Loucy (cell line): Measurements from ENCODE around the gene ARHGAP10.

ENCODE experiments used
- H2AFZ ChIP-seq: fragments of 200-600 bp; sonication (generic); 2 replicates; pipeline ENCODE4 v1.6.0; 2016; ENCODE audit warnings: antibody characterized with exemption, mild to moderate bottlenecking, low read length, moderate library complexity
- H3F3A ChIP-seq: fragments of 200-600 bp; 2 replicates; pipeline ENCODE4 v1.6.0; 2016; ENCODE audit warnings: antibody characterized with exemption, low read depth, mild to moderate bottlenecking
- H3K27me3 ChIP-seq: fragments of 200-600 bp; sonication (generic); 2 replicates; pipeline ENCODE4 v1.6.1; 2014; ENCODE audit warnings: low read length, mild to moderate bottlenecking; ENCODE audit not compliant: insufficient read depth, poor library complexity, severe bottlenecking
- H3K36me3 ChIP-seq: fragments of 200-600 bp; sonication (generic); 2 replicates; pipeline ENCODE4 v1.6.1; 2016; ENCODE audit warnings: low read length; ENCODE audit not compliant: insufficient read depth
- H3K4me1 ChIP-seq: fragments of 200-600 bp; sonication (generic); 2 replicates; pipeline ENCODE4 v1.5.1; 2014; ENCODE audit warnings: low read length, mild to moderate bottlenecking; ENCODE audit not compliant: insufficient read depth, poor library complexity, severe bottlenecking
- H3K4me2 ChIP-seq: fragments of 200-600 bp; sonication (generic); 2 replicates; pipeline ENCODE4 v1.6.0; 2014; ENCODE audit warnings: antibody characterized with exemption, low read length, low read depth, mild to moderate bottlenecking; ENCODE audit not compliant: poor library complexity, severe bottlenecking
- H3K4me3 ChIP-seq: fragments of 200-600 bp; sonication (generic); 2 replicates; pipeline ENCODE4 v1.5.1; 2014; ENCODE audit warnings: low read length, mild to moderate bottlenecking, mixed read lengths; ENCODE audit not compliant: poor library complexity, severe bottlenecking
- H3K79me2 ChIP-seq: fragments of 200-600 bp; sonication (generic); 2 replicates; pipeline ENCODE4 v1.6.1; 2014; ENCODE audit warnings: low read length; ENCODE audit not compliant: insufficient read depth
- H3K9ac ChIP-seq: fragments of 200-600 bp; sonication (generic); 2 replicates; pipeline ENCODE4 v1.6.0; 2014; ENCODE audit warnings: mild to moderate bottlenecking, low read depth, low read length, moderate library complexity; ENCODE audit not compliant: poor library complexity, severe bottlenecking
- H3K9me2 ChIP-seq: fragments of 200-600 bp; sonication (generic); replicated peaks from 2 replicates; pipeline ENCODE4 v1.6.1; 2016; ENCODE audit warnings: low read depth, low read length, mixed read lengths
- H3K9me3 ChIP-seq: fragments of 200-600 bp; sonication (generic); 2 replicates; pipeline ENCODE4 v1.6.1; 2014; ENCODE audit warnings: mild to moderate bottlenecking, antibody characterized with exemption, low read length, low read depth; ENCODE audit not compliant: insufficient read depth
- H4K20me1 ChIP-seq: fragments of 200-600 bp; sonication (generic); 2 replicates; pipeline ENCODE4 v1.6.0; 2014; ENCODE audit warnings: antibody characterized with exemption, low read length, mild to moderate bottlenecking; ENCODE audit not compliant: insufficient read depth, poor library complexity, severe bottlenecking
- EZH2phosphoT487 ChIP-seq: fragments of 200-600 bp; IDR thresholded peaks from 2 replicates; pipeline ENCODE4 v1.6.1; 2018; ENCODE audit warnings: antibody characterized with exemption, mild to moderate bottlenecking, moderate library complexity, borderline replicate concordance
- TF ChIP-seq, protein P1 (sequence below): fragments of 200-600 bp; sonication (generic); conservative IDR thresholded peaks from 2 replicates; pipeline ENCODE4 v1.5.1; 2014; ENCODE audit warnings: mild to moderate bottlenecking, antibody characterized with exemption, low read length

The ARHGAP10 gene

GRCh38 chr4:148090029-148090428, 358.1 kb downstream of the ARHGAP10 start:
- no peak overlapping the region for H3K9ac ChIP-seq
- no peaks in the 10 kb centered on the region for H3K9me3 ChIP-seq
- no peak overlapping the region for H3K4me2 ChIP-seq
- no peak overlapping the region for H2AFZ ChIP-seq
- H3F3A ChIP-seq: no peaks in the 10 kb centered on the region
- H3K4me3 ChIP-seq: no peak overlapping the region
- no peaks in the 10 kb centered on the region for H4K20me1 ChIP-seq
- no peaks in the 10 kb centered on the region for H3K9me2 ChIP-seq
- no peaks in the 10 kb centered on the region for H3K36me3 ChIP-seq
- TF ChIP-seq EZH2phosphoT487: no peak
- TF ChIP-seq, protein P1, sequence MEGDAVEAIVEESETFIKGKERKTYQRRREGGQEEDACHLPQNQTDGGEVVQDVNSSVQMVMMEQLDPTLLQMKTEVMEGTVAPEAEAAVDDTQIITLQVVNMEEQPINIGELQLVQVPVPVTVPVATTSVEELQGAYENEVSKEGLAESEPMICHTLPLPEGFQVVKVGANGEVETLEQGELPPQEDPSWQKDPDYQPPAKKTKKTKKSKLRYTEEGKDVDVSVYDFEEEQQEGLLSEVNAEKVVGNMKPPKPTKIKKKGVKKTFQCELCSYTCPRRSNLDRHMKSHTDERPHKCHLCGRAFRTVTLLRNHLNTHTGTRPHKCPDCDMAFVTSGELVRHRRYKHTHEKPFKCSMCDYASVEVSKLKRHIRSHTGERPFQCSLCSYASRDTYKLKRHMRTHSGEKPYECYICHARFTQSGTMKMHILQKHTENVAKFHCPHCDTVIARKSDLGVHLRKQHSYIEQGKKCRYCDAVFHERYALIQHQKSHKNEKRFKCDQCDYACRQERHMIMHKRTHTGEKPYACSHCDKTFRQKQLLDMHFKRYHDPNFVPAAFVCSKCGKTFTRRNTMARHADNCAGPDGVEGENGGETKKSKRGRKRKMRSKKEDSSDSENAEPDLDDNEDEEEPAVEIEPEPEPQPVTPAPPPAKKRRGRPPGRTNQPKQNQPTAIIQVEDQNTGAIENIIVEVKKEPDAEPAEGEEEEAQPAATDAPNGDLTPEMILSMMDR: no peak
- no peaks in the 10 kb centered on the region for H3K27me3 ChIP-seq
- H3K4me1 ChIP-seq: no peaks in the 10 kb centered on the region
- H3K79me2 ChIP-seq: no peaks in the 10 kb centered on the region

DNA sequence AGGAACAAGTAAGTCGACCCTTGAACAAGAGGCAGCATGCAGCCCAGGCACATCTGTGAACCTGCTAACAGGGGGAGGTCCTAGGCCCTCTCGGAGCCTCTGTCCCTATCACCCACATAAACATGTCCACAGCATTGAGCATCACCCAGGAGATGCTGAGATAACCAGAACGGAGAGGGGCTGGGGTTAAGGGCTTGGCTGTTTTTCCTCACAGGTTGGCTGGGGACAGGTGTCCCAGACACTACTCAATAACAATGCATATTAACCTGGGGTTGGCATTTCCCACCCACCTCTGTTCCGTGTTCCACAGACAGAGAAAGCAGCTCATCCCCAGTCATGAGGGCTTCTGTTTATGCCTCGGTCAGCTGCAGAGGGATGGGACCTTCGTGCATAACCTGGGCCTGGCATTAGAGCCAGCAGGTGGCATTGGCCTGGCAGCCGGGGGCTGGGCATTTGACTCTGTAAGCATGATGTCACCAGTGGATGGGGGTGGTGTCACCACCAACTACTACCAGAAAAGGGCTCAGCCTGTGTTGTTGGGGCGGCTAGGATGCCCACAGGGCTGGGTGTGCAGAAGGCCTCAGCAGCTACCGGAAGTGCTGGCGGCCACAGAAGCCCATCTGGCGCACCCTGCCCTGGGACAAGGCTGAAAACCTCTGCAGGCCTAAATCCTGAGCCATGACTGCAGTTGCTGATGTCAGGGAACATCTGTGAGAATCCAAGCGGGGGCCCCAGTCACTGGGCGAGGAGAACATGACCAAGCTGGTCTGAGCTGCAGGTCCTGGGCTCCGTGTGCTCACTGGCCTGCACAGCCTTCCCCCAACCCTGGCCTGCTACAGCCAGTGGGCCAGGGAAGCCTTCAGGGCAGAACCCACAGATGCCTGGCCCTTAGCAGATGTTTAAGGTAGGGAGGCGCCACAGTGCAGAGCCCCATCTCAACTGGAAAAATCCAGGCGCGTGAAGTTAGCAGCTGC, 358.9 kb downstream of the ARHGAP10 start:
- no peak overlapping the region for H3K4me2 ChIP-seq
- TF ChIP-seq, protein P1: no peak
- no peak for TF ChIP-seq EZH2phosphoT487
- no peak overlapping the region for H3K4me3 ChIP-seq

GRCh38 chr4:148091896-148092295, 360.0 kb downstream of the ARHGAP10 start:
- H3F3A ChIP-seq: no peaks in the 10 kb centered on the region
- TF ChIP-seq, protein P1: no peak
- TF ChIP-seq EZH2phosphoT487: no peak
- H3K79me2 ChIP-seq: no peaks in the 10 kb centered on the region
- no peaks in the 10 kb centered on the region for H3K36me3 ChIP-seq
- no peaks in the 10 kb centered on the region for H3K9me3 ChIP-seq
- no peak overlapping the region for H3K4me2 ChIP-seq
- H3K4me3 ChIP-seq: no peak overlapping the region
- no peak overlapping the region for H3K9ac ChIP-seq
- H3K4me1 ChIP-seq: no peaks in the 10 kb centered on the region
- H2AFZ ChIP-seq: no peak overlapping the region
- H3K27me3 ChIP-seq: no peaks in the 10 kb centered on the region
- no peaks in the 10 kb centered on the region for H3K9me2 ChIP-seq
- no peaks in the 10 kb centered on the region for H4K20me1 ChIP-seq

More for the DNA sequence above, 358.9 kb downstream of the ARHGAP10 start:
- H2AFZ ChIP-seq: no peak overlapping the region
- H3K9me3 ChIP-seq: no peaks in the 10 kb centered on the region
- H3K79me2 ChIP-seq: no peaks in the 10 kb centered on the region
- H3K9me2 ChIP-seq: no peaks in the 10 kb centered on the region
- H3F3A ChIP-seq: no peaks in the 10 kb centered on the region
- no peaks in the 10 kb centered on the region for H3K4me1 ChIP-seq
- H4K20me1 ChIP-seq: no peaks in the 10 kb centered on the region
- no peaks in the 10 kb centered on the region for H3K27me3 ChIP-seq
- no peaks in the 10 kb centered on the region for H3K36me3 ChIP-seq
- H3K9ac ChIP-seq: no peak overlapping the region
